DMS114 treated with DMSO at 0.1 percent for 48 hours (cell line): Measurements from ENCODE around the gene SLC25A45.
"Not testable (repeated sequence)": the region's sequence is repeated elsewhere in the genome, so short reads cannot be mapped to it uniquely, and the experiment has no call there.

Source experiments
- DNase-seq: peaks from one replicate; lab custom pipeline; 2025; ENCODE audit not compliant: unreplicated experiment; lab: John Stamatoyannopoulos, UW

The SLC25A45 gene

GRCh38 chr11:65421794-65422632 lies 39.6 kb upstream of the SLC25A45 start:
- DNase-seq: peak; percentile 78

DNA sequence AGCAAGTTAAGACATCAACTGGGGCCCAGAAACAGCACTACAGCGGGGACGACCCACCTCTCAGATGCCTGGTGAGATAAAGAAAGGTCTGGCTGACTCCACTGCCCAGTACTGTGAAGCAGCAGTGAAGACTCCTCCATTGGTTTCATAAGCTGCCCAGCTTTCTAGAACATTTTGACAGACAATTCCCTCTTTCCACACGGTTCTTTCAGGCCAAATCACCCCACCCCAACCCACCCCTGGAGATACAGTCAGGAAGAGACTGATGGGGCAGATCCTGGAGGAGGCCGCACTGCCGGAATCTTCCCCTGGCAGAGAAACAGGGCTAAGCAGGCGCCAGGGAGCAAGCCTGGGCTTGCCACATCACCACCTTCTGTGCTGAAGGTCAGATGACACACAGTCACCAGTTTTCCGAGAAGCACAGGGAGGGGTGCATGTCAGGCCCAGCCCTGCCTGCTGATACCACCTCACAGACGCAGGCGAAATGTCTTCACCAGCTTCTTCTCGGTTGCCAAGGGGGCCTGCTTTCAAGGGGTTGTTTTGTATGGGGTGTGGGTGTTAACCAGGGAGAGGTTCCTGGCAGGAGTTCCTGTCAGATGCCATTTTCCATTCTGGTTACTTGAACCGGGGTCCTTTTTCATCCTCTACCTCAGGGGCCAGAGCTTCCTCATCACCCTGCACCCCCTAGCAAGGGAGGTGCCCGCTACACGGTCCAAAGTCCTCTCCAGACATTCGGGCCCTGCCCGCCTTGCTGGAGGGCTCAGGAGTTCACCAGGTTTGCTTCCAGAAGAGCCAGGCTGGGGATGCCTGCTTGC lies 38.7 kb upstream of the SLC25A45 start:
- DNase-seq: no peak

GRCh38 chr11:65420506-65420905 lies 38.1 kb upstream of the SLC25A45 start:
- no peak for DNase-seq

DNA sequence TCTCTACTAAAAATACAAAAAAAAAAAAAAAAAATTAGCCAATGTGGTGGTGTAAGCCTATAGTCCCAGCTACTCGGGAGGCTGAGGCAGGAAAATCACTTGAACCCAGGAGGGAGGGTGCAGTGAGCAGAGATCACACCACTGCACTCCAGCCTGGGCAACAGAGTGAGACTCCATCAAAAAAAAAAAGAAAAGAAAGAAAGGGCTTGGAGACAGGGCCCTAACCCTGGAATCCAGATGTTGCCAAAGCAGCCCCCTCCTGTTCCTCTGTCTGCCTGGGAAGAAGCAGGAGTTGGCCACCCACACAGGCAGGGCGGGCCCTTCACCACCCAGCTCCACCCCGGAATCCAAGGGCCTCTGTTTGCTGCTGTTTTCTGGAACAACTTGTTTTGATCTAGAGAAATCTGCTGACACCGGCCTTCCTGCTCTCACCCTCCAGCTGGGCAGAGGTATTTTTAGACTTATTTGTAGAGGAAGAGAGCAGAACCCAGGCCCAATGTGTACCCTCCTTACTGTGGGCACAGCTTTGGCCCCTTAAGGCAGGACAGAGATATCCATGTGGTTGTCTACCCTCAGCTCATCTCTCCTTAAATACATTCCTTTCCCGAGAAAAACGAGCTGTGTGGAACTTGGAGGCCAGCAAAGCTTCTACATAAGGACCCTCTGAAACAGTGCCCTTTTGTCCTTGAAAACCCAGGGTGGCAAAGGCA lies 37.5 kb upstream of the SLC25A45 start:
- DNase-seq: no peak

DNA sequence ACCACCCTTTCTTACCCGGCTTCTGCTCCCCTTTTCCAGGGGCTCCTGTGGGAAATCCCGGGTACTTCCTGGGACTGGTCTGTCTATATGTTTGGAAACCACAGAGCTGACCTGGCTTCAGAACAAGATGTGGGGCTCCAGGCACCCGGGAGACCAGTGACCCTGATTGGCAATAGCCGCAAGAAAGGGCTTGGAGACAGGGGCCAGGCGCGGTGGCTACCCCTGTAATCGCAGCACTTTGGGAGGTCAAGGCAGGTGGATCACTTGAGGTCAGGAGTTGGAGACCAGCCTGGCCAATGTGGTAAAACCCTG lies 37.0 kb upstream of the SLC25A45 start:
- DNase-seq: no peak

GRCh38 chr11:65418681-65419459 lies 36.4 kb upstream of the SLC25A45 start:
- no peak for DNase-seq

DNA sequence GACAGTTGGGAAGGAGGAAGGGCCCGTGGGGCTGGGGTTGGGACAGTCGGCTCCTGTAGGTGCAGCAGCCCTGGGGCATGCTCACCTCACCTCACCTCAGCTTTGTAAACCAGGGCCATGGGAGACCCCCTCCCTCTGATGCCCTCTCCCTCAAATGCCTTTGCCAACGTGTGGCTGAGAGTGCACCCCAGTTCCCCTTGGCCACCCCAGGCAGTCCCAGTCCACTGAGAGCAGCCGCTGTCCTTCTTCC lies 35.9 kb upstream of the SLC25A45 start:
- DNase-seq: no peak

- no peak for DNase-seq
Observed at GRCh38 chr11:65417702-65418430, 35.4 kb upstream of the SLC25A45 start.

DNA sequence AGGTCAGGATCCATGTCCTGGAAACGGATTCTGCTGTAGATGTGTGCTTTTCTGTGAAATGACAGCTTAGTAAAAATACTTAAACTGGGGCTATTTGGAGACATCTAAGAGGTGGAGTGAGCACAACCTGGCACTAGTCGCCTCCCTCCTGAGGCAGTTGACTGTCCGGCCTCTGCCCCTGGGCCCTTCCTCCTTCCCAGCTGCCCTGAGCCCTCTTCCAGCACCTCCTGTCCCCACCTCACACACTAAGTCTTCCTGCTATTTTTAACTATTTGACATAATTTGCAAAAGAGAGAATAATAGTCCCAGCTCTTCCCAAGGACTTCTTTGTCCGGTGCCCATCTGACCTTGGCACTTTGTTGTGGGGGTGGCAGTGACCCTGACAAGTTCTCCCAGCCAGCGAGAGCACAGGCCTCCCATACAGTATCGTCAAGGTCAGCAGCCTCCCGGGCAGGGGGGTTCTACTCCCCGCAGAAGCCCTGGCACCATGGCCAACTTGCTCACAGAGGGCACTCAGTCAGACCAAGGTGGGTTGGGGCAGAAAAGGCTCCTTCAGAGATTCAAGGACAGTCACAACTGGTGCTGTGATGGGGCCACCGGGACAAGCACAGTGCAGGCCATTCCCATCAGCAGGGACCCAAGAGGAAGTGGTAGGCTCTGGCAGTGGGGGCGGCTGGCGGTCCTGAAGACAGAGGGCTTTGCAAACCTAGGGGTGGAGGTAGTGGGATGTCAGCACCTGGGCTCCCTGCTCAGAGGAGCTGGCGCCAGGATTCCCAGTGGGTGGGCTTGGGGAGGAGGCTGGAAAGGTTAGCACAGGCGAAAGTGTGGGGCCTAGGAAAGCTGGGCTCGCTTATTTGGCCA lies 34.6 kb upstream of the SLC25A45 start:
- DNase-seq: no peak

DNA sequence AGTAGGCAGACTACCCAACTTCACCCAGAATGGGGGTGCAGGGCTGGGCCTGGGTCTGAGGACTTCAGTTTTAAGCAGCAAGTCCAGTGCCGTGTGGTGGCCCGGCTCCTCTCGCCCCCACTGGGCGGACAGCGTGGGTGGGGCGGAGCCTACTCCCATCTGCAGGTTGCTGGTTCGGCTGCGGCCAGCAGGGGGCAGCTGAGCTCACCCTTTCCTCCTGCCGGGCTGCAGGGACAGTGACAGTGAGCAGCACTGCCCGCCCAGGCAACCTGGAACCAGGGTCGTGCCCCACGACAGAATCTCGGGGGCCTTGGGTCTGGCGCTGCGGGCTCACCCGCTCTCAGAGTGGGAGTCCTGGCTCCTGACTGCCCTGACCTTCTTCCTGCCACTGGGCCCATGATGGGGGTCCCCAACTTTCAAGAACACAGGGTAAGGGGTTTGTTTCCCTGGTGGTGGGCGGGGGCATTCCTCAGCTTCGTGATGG lies 33.9 kb upstream of the SLC25A45 start:
- DNase-seq: peak; percentile 70

DNA sequence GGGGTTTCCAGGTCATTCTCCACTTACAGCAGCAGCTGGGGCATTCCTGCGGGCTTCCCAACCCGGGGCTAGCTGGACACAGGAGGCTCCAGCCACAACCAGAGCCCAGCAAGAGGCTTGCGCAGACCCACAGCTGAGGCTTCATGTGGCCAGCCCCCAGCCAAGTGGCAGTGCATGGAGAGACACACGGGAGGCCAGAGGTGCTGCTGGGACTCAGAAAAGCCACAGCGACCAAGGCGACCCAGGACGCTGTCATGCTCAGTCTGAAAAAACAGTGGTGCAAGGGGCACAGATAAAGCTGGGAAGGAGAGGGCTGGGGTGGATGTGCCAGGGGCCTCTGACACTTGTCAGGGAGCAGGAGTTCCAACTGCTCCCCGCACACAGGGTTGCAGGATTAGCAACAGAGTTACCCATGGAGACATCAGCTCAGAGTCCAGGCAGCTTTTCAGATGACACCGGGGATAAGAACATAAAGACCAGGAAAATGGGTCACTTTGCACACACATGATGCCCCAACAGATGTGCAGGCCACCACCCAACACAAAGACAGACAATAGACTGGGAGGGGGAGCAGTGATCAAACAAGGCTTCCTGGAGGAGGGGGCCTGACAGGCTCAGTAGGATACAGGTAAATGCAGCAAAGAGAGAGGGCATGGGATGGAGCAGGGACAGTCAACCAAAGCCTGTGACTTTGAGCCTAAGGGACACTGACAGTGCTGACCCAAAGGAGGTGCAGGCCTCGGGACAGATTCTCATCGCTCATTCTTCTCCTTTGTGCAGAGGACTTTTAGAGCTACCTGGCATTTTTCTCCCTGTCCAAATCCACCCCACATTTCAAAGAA lies 33.3 kb upstream of the SLC25A45 start:
- DNase-seq: no peak

DNA sequence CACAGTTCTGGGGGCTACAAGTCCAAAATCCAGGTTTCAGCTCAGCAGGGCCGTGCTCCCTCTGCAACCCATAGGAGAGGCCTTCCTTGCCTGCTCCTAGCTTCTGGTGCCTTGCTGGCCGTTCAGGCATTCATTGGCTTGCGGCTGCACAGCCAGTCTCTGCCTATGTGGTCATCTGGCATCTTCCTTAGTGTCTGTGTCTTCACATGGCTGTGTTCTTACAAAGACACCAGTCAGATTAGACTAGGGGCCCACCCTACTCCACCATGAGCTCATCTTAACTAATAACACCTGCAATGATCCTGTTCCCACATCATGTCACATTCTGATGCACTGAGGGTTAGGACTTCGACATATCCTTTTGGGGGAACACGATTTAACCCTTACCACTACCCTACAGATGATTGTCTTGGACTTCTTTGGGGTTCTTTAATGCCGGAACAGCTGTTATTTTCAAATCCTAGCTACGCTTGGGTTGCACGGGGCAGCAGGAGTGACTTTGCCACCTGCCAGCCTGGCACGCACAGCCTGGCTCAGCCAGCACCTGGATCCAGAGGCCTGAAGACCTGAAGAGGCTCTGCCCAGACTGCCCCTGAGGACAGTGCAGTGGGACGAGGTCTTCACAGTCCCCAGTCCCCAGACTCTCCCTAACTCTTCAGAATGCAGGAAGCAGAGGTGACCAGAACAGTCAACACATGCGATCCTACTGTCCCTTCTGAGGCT lies 32.5 kb upstream of the SLC25A45 start:
- DNase-seq: no peak

DNA sequence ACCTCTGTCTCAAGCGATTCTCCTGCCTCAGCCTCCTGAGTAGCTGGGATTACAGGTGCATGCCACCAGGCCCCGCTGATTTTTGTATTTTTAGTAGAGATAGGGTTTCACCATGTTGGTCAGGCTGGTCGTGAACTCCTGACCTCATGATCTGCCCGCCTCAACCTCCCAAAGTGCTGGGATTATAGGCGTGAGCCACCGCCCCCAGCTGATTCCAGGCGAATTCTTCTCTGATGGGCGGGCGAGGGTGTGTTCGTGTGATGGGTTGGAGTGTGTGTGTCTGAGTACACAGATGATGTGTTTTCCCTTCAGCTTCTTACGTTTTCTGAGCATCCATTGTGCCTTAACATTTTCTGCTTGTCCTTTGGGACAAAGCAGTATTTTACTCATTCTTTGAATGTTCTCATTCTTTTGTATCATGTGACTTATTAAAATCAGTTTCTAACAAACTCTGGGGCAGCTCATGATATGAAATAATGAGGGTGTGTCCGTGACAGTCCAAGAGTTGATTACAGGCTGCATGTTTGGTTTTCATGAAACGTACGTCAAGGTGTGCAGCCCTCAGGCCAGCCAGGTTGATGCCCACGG lies 30.7 kb upstream of the SLC25A45 start:
- not testable (repeated sequence) for DNase-seq

- DNase-seq: no peak
Observed at GRCh38 chr11:65412271-65413076, 30.0 kb upstream of the SLC25A45 start.

DNA sequence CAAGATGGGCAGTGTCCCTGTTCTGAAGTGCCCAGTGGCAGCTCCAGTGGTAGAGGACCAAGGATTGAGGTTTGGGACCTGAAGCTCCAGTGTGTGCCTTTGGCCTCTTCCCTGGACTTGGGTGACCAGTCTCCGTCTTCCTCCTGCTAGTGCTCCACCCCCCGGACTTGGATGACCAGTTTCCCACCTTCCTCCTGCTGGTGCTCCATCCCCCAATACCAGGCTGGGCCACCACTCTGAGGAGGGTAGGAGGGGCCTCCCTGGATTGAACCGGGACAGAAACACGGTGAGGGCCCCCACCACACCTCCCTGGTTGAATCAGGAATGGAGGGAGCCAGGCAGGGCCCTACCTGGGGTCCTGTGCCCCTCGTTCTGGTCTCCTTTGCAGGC lies 29.2 kb upstream of the SLC25A45 start:
- DNase-seq: no peak

GRCh38 chr11:65410936-65411680 lies 28.7 kb upstream of the SLC25A45 start:
- no peak for DNase-seq
